GM12891 (cell line): ENCODE measurements around the gene HMG20A.

ENCODE experiments used
- POLR2A ChIP-seq: IDR thresholded peaks from 2 replicates; pipeline ENCODE4 v1.6.1; 2011; ENCODE audit warnings: low read depth, low read length, control low read depth
- POLR2AphosphoS5 ChIP-seq: IDR thresholded peaks from 2 replicates; pipeline ENCODE4 v1.6.1; 2011; ENCODE audit warnings: low read depth, low read length, control low read depth

- TF ChIP-seq POLR2A (no peak), POLR2AphosphoS5 (no peak)
These were observed 64.3 kb downstream of the HMG20A start for GRCh38 chr15:77484994-77485393.
